GM15510 (cell line): ENCODE measurements around the gene POLN.

Experiments
- POLR2A ChIP-seq: IDR thresholded peaks from 3 replicates; pipeline ENCODE4 v1.6.1; 2011; ENCODE audit warnings: borderline replicate concordance; ENCODE audit not compliant: insufficient read length; ENCODE audit errors: extremely low read depth

The POLN gene

GRCh38 chr4:2236944-2237666 lies 4.8 kb downstream of the POLN start:
- no peak for TF ChIP-seq POLR2A

GRCh38 chr4:2231082-2231481 lies 10.8 kb downstream of the POLN start:
- TF ChIP-seq POLR2A: no peak

GRCh38 chr4:2226261-2226660 lies 15.7 kb downstream of the POLN start:
- no peak for TF ChIP-seq POLR2A

GRCh38 chr4:2222838-2223237 lies 19.1 kb downstream of the POLN start:
- TF ChIP-seq POLR2A: no peak

GRCh38 chr4:2220016-2220630 lies 21.8 kb downstream of the POLN start:
- TF ChIP-seq POLR2A: no peak

- no peak for TF ChIP-seq POLR2A
These were observed 22.6 kb downstream of the POLN start for GRCh38 chr4:2219233-2219760.

- TF ChIP-seq POLR2A: no peak
These were observed 23.5 kb downstream of the POLN start for GRCh38 chr4:2218436-2218835.

- TF ChIP-seq POLR2A: no peak
These were observed 24.2 kb downstream of the POLN start for GRCh38 chr4:2217726-2218125.

- TF ChIP-seq POLR2A: no peak
These were observed 29.1 kb downstream of the POLN start for GRCh38 chr4:2212831-2213230.

GRCh38 chr4:2194496-2194895 lies 47.4 kb downstream of the POLN start:
- TF ChIP-seq POLR2A: no peak

GRCh38 chr4:2193326-2193725 lies 48.6 kb downstream of the POLN start:
- TF ChIP-seq POLR2A: no peak

GRCh38 chr4:2186865-2187172 lies 55.1 kb downstream of the POLN start:
- no peak for TF ChIP-seq POLR2A

- no peak for TF ChIP-seq POLR2A
These were observed 55.6 kb downstream of the POLN start for GRCh38 chr4:2186133-2186864.

GRCh38 chr4:2183394-2183793 lies 58.5 kb downstream of the POLN start:
- no peak for TF ChIP-seq POLR2A

GRCh38 chr4:2182994-2183393 lies 58.9 kb downstream of the POLN start:
- no peak for TF ChIP-seq POLR2A

- TF ChIP-seq POLR2A: no peak
These were observed 61.5 kb downstream of the POLN start for GRCh38 chr4:2180410-2180809.
